Nephron progenitor cell (in vitro differentiated cells): ENCODE results near the gene PDCD1LG2.

ENCODE experiments used
- DNase-seq: peaks from one replicate; pipeline ENCODE4 v3.0.0; 2021
- H3K27ac Mint-ChIP-seq: 2 replicates; pipeline ENCODE4 v1.8.0; 2021; ENCODE audit warnings: mild to moderate bottlenecking, moderate library complexity, mixed read lengths
- H3K27me3 Mint-ChIP-seq: 2 replicates; pipeline ENCODE4 v1.8.0; 2021; ENCODE audit warnings: mild to moderate bottlenecking, low read depth, mixed read lengths; ENCODE audit not compliant: poor library complexity
- H3K36me3 Mint-ChIP-seq: 2 replicates; pipeline ENCODE4 v1.8.0; 2021; ENCODE audit warnings: low read depth, mixed read lengths
- H3K4me1 Mint-ChIP-seq: 2 replicates; pipeline ENCODE4 v1.8.0; 2021; ENCODE audit warnings: mixed read lengths
- H3K4me3 Mint-ChIP-seq: 2 replicates; pipeline ENCODE4 v1.8.0; 2021; ENCODE audit warnings: mild to moderate bottlenecking, moderate library complexity, mixed read lengths
- H3K9me3 Mint-ChIP-seq: 2 replicates; pipeline ENCODE4 v1.8.0; 2021; ENCODE audit warnings: mild to moderate bottlenecking, moderate library complexity, mixed read lengths
- CTCF ChIP-seq: fragments of 200-600 bp; sonication (generic); IDR thresholded peaks from 2 replicates; pipeline ENCODE4 v1.5.0; 2021; ENCODE audit warnings: antibody characterized with exemption

PDCD1LG2 gene

DNA sequence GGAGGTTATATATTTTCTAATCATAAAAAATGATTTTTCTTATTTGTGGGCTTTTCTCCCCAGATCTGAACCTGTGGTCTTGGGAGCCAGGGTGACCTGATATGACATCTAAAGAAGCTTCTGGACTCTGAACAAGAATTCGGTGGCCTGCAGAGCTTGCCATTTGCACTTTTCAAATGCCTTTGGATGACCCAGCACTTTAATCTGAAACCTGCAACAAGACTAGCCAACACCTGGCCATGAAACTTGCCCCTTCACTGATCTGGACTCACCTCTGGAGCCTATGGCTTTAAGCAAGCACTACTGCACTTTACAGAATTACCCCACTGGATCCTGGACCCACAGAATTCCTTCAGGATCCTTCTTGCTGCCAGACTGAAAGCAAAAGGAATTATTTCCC is 59.6 kb downstream of the PDCD1LG2 start:
- no peak overlapping the region for H3K27ac Mint-ChIP-seq
- H3K36me3 Mint-ChIP-seq, result no peaks in the 10 kb centered on the region
- no peak overlapping the region for H3K4me3 Mint-ChIP-seq
- H3K27me3 Mint-ChIP-seq, result no peaks in the 10 kb centered on the region
- TF ChIP-seq CTCF, result no peak
- no peak for DNase-seq
- H3K9me3 Mint-ChIP-seq, result no peaks in the 10 kb centered on the region
- peaks cover 5% of the 10 kb centered on the region for H3K4me1 Mint-ChIP-seq

- no peaks in the 10 kb centered on the region for H3K9me3 Mint-ChIP-seq
- no peaks in the 10 kb centered on the region for H3K4me1 Mint-ChIP-seq
- no peak for DNase-seq
- no peak overlapping the region for H3K4me3 Mint-ChIP-seq
- no peak for TF ChIP-seq CTCF
- H3K27ac Mint-ChIP-seq, result no peak overlapping the region
- no peaks in the 10 kb centered on the region for H3K36me3 Mint-ChIP-seq
- H3K27me3 Mint-ChIP-seq, result no peaks in the 10 kb centered on the region
Measured at GRCh38 chr9:5571629-5572232, 61.4 kb downstream of the PDCD1LG2 start.

DNA sequence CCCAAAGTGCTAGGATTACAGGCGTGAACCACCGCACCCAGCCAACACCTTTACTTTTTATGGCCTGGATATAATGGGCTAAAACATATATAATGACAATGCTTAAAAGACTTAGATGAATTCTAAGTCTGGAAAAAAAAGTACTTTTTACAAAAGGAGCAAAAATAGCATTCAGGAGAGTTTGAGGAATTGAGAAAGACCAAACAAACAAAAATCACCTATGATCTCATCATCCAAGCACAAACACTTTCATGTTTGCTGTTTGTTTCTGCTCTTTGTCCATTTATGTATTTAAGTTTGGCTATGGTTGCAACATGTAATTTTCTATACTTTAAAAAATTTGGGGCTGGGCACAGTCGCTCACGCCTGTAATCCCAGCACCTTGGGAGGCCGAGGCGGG is 63.8 kb downstream of the PDCD1LG2 start:
- Mint-ChIP-seq H3K36me3 (no peaks in the 10 kb centered on the region), H3K27me3 (peaks cover 3% of the 10 kb centered on the region), H3K27ac (no peak overlapping the region), H3K4me3 (no peak overlapping the region), H3K9me3 (no peaks in the 10 kb centered on the region), H3K4me1 (no peaks in the 10 kb centered on the region)
- no peak for TF ChIP-seq CTCF
- no peak for DNase-seq

- no peak for DNase-seq
- H3K4me3 Mint-ChIP-seq, result no peak overlapping the region
- H3K27me3 Mint-ChIP-seq, result peaks cover 3% of the 10 kb centered on the region
- H3K27ac Mint-ChIP-seq, result no peak overlapping the region
- no peaks in the 10 kb centered on the region for H3K36me3 Mint-ChIP-seq
- no peaks in the 10 kb centered on the region for H3K4me1 Mint-ChIP-seq
- no peak for TF ChIP-seq CTCF
- H3K9me3 Mint-ChIP-seq, result no peaks in the 10 kb centered on the region
Measured at GRCh38 chr9:5575000-5575399, 64.7 kb downstream of the PDCD1LG2 start.

DNA sequence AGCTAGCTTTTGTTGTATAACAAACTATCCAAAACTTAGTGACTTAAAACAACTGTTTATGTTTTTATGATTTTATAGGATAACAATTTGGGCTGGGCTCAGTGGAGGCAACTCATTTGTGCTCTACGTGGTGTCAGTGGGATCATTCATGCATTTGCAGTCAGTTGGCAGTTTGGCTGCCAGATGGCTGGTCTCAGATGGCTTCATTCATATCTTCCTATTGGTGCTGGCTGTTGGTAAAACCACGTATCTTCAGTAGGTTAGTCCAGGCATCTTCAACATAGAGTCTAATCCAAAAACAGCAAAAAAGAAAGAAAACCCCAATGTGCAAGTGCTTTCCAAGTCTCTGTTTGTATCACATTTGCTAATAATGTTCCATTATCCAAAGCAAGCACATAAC is 66.9 kb downstream of the PDCD1LG2 start:
- Mint-ChIP-seq H3K36me3 (no peaks in the 10 kb centered on the region), H3K27ac (no peak overlapping the region), H3K9me3 (no peaks in the 10 kb centered on the region), H3K27me3 (peaks cover 3% of the 10 kb centered on the region), H3K4me1 (no peaks in the 10 kb centered on the region), H3K4me3 (no peak overlapping the region)
- TF ChIP-seq CTCF, result no peak
- DNase-seq, result no peak

DNA sequence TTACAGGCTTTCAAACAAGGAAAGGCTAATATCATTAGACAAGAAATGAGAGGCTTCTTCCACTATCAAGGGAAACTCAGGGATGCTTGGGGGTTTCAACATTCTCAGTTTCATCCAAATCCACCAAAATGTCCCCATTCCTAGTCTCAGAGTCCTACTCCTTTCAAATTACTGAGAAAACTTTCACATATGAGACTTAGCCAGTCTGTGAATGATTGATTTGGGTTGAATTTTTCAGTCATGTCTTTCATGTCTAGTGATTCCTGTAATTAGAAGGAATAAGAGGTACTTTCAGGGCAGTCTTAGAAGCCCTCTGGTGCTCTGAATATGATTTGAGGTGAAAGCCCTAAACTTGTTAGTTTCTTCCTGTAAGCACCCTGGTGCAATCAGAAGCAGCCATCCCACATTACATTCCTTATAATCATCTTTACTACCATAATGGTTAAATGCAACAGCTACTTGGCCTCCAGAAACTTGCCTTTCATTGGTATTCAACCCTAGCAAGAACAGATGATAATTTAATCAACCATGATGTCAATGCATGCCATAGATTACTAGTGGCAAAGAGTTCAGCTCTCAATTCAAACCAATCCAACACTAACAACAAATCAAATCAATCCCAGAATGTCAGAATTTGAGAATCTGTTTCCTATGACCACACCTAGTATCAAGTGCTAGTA is 67.8 kb downstream of the PDCD1LG2 start:
- H3K4me3 Mint-ChIP-seq, result no peak overlapping the region
- no peak for DNase-seq
- no peaks in the 10 kb centered on the region for H3K9me3 Mint-ChIP-seq
- no peak for TF ChIP-seq CTCF
- H3K4me1 Mint-ChIP-seq, result no peaks in the 10 kb centered on the region
- peaks cover 3% of the 10 kb centered on the region for H3K27me3 Mint-ChIP-seq
- H3K27ac Mint-ChIP-seq, result no peak overlapping the region
- no peaks in the 10 kb centered on the region for H3K36me3 Mint-ChIP-seq
